GM18505 (cell line): Measurements from ENCODE around the gene GRAMD2B.
"Not testable (repeated sequence)": the region's sequence is repeated elsewhere in the genome, so short reads cannot be mapped to it uniquely, and the experiment has no call there.

Experiments
- ATAC-seq: cut with Tn5 transposase; IDR thresholded peaks from one replicate; pipeline ENCODE4 v1.9.1; 2021; ENCODE audit not compliant: unreplicated experiment
- POLR2A ChIP-seq: IDR thresholded peaks from 4 replicates; pipeline ENCODE4 v1.6.1; 2011; ENCODE audit warnings: borderline replicate concordance; ENCODE audit not compliant: insufficient read depth, insufficient read length; ENCODE audit errors: extremely low read depth

GRAMD2B gene

GRCh38 chr5:126422994-126423788, at the start of gene GRAMD2B:
Gene GRAMD2B (plus strand): TSS chr5:126423409. CDS start chr5:126423607, 198 bp downstream.
- peak; percentile 66 for TF ChIP-seq POLR2A
- ATAC-seq = peak; percentile 84

- TF ChIP-seq POLR2A = no peak
- ATAC-seq = no peak
Measured at GRCh38 chr5:126374109-126374416, 49.1 kb upstream of the GRAMD2B start.

DNA sequence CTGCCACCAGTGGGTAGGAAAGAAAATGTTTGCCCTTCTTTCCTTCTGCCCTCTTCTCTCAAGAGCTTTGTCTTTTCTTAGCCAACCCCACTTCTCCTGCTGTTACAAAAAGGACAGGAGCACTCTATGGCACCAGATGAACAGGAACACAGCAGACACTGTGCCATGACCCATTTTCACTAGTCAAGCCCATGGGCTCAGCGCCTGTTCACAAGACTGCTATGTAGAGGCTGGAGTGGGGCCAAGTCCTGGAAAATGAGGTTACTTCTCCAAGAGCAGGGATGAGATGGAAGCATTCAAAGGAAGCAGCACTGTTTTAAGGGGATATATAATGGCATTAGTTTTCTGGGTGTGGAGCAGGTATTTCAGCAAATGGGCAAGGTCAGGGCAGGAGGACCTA, 46.8 kb upstream of the GRAMD2B start:
- ATAC-seq = no peak
- no peak for TF ChIP-seq POLR2A

DNA sequence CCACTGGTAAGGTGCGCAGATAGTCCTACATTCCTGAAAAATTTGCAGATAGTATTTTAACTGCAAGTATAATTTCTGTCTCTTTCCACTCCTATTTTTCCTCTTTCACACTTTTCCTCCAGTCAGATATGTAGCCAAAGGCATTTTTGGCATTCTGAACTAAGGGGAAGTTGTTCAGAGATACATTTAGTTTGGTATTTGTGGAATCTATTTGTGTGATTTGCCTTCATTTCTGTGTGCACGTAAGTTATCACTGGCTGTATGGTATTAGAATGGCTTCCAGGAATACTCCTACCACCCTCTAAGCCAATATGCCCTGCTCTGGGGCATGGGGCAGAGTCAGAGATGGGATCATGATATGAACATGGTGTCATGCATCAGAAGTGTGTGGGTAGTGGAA, 45.8 kb upstream of the GRAMD2B start:
- TF ChIP-seq POLR2A = no peak
- no peak for ATAC-seq

- ATAC-seq = not testable (repeated sequence)
Measured at GRCh38 chr5:126380316-126380715, 42.9 kb upstream of the GRAMD2B start.

- TF ChIP-seq POLR2A = no peak
- no peak for ATAC-seq
Measured at GRCh38 chr5:126383246-126383645, 40.0 kb upstream of the GRAMD2B start.

- no peak for ATAC-seq
- TF ChIP-seq POLR2A = no peak
Measured at GRCh38 chr5:126383776-126384175, 39.4 kb upstream of the GRAMD2B start.

DNA sequence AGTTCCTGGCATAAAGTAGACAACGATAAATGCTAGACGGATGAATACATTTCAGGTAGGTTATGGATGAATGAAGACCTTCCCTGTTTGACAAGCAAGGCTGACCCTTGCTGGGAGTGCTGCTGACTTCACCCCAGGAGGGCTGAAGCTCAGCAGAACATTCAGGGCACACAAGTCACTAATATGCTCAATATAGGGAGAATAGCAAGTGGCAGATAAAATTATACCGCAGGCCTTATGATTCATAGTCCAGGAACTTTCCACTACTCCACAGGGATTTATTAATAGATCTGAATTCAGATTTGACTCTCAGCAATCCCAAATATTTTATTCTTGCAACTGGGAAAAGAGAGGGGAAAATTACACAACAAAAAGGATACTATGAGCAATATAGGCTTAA, 38.2 kb upstream of the GRAMD2B start:
- TF ChIP-seq POLR2A = no peak

DNA sequence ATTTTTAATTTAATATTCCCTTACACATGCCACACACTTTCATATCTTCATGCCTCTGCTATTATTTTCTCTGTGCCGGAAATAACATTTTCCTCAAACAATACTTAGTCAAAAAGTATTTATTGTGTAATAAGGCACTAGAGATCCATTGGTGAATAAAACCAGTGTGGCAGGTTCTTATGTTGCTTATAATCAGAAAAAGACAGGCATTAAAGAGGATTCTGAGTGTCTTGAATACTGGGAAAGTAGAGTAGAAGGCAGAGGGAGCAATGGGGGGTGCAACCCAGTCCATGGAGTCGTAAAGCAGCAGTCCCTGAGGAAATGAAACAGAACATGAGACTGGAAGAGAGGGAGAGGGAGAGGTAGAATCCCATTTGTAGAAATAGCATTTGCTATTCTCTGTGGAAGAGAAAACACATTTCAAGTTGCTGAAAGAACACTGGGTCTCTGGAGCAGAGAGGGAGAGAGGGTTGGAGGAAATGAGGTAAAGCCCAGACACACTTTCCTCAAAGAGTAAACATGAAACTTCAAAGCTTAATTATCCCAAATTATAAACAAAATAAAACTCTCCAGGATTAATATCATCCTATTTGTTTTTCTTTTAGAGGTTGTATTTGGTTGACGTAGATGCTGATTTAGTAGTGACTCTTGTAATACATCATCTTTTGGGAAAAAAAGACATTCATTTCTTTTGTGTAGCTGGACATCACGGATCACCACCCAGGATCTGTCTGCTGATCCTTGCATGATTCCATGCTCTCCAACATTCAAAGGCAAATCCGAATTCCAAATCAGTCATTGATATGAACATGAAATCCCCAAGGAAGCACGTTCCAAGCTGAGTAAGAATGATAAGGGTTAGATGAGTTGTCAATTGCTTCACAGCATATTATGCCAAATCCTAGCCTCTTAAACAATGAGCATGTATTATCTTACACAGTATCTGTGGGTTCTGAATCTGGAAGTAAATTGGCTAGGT, 37.4 kb upstream of the GRAMD2B start:
- no peak for ATAC-seq
- no peak for TF ChIP-seq POLR2A

More for the DNA sequence above, 38.2 kb upstream of the GRAMD2B start:
- no peak for ATAC-seq

- no peak for TF ChIP-seq POLR2A
- no peak for ATAC-seq
Measured at GRCh38 chr5:126389179-126389578, 34.0 kb upstream of the GRAMD2B start.

DNA sequence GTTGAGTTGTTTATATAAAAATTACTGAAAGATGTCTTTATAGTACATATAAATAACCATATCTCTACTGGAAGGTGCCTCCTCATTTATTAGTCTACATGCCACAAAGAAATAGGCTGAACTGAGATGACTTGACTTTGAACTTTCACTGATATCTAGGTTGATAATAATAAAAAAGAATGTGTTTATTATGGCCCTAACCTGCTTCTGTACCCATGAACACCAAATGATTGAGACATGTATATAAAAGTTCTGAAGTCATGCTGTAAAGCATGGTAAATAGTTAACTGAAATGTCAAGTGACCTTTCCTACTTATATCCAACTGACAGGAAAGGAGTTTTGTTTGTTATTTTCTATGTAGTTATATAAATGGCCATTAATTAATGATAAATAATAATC, 33.2 kb upstream of the GRAMD2B start:
- no peak for ATAC-seq

DNA sequence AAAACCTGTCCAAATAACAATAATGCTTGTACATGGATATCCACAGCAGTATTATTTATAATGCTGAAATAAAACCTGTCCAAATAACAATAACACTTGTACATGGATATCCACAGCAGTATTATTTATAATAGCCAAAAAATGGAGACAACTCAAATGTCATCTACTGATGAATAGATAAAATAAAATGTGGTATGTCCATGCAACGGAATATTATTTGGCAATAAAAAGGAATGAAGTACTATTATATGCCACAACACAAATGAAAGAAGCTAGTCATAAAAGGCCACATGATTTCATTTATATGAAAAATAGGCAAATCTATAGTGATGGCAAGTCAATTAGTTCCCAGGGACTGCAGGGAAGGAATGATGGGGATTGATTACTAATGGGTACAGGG, 31.8 kb upstream of the GRAMD2B start:
- TF ChIP-seq POLR2A = no peak
- no peak for ATAC-seq

More for the DNA sequence above, 33.2 kb upstream of the GRAMD2B start:
- no peak for TF ChIP-seq POLR2A

DNA sequence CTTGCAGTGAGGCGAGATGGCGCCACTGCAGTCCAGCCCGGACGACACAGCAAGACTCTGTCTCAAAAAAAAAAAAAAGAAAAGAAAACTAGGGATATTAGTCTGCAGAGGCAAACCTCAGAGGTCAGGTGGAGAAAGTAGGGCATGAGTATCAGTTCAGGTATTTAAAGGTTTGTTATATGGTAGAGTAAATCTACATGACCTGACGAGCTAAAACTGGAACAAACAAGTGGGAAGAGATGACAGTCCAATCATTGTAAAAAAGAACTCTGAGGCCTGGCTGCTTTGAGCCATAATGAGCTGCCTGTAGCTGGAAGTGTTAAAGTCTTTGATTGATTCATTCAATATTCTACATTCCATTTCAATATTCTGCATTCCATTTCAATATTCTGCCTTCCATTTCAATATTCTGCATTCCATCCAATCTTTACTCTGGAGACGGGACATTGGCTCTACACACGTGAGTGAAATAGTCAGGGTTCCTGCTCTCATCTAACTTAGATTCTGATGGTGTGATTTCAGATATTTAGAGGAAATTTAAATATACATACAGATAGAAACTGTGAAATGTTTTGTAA, 28.9 kb upstream of the GRAMD2B start:
- no peak for ATAC-seq
- TF ChIP-seq POLR2A = no peak
